GM19035 (cell line): Measurements from ENCODE around the gene RANBP2.

ENCODE experiments used
- ATAC-seq: cut with Tn5 transposase; IDR thresholded peaks from one replicate; pipeline ENCODE4 v1.9.1; 2021; ENCODE audit not compliant: unreplicated experiment

Gene RANBP2

DNA sequence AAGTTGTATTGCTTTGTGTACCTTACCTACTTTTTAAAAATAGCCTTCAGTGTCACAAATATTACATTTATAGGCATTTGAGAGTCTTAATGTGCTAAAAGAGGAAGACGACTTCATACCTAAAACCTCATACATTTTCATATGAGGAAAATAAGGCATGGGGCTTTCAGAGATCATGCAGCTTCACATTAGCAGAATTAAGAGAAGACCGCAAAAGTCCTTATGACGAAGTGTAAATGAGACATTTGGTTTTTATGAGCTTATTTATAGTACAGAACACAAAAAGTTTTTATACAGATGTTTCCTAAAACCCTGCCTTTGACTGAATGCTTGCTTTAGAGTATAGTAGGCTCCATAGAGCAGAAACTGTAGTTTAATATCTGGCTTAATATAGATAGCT, 57.2 kb downstream of the RANBP2 start:
- ATAC-seq: peak; percentile 75

DNA sequence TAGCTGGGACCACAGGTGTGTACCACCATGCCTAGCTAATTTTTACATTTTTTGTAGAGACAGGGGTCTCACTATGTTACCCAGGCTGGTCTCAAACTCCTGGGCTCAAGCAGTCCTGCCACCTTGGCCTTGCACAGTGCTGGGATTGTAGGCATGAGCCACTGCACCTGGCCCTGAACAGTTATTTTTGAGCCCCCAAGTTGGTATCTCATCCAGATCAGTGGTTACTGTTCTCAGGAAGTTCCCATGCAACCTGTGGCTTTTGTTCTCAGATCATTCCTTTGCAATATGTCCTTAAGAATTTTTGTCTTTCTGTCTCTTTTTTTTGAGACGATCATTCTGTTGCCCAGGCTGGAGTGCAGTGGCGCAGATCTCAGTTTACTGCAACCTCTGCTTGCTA, 59.6 kb downstream of the RANBP2 start:
- no peak for ATAC-seq

GRCh38 chr2:108786008-108786353, 66.7 kb downstream of the RANBP2 start:
- ATAC-seq: peak; percentile 1

- ATAC-seq: peak; percentile 94
These were observed 67.3 kb downstream of the RANBP2 start, which contains the start of gene CCDC138 for GRCh38 chr2:108786354-108787215. CCDC138 (plus strand) TSS chr2:108786771; CDS start chr2:108786823, 52 bp downstream.

DNA sequence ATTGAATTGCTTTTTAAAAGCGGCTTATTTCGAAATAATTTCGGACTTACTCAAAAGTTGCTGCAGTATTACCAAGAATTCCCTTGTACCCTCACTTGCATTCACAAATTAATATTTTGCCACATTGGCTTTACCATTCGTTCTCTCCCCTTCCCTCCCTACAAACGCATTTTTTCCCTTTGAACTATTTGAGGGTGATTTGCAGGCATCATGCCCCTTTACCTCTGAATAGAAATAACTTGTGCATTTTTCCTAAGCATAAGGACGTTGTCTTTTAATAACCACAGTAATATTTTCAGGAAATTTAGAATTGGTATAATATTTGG, 67.9 kb downstream of the RANBP2 start:
- ATAC-seq: no peak

- no peak for ATAC-seq
These were observed 83.9 kb downstream of the RANBP2 start for GRCh38 chr2:108803045-108803736.

DNA sequence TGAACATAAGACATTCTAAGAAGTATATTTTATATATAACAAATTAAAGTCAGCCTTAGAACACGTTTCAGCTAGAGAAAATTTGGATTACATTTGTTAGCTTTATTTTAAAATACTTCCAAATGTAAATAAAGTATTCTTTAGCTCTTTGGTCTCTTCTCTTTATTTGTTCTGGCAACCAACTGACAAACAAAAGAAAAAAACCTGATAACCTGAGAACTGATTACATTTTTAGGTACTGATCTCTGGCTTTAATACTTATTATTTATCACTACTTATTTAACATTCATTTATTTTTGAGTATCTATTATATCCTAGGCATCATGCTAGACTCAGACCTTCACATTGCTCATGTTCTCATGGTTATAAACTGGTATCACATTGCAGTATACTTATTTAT, 85.8 kb downstream of the RANBP2 start:
- no peak for ATAC-seq

DNA sequence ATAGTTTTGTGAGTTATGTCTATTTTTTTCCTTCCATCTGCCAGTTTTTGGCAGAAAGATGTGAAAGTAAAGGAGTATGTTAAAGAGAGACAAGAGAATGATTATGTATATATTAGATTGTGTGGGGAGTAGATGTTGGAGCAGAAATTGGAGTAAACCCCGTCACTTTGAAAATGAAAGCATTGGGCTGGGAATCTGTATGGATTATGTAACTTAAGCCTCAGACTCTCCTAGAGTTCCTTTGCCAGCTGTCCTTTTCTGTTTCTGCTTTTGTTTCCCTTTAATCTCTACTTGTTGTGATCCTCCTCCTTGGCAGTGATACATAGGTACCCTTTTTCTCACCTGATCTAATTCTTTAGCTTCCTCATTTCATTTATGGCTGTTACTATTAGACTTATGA, 86.5 kb downstream of the RANBP2 start:
- no peak for ATAC-seq

DNA sequence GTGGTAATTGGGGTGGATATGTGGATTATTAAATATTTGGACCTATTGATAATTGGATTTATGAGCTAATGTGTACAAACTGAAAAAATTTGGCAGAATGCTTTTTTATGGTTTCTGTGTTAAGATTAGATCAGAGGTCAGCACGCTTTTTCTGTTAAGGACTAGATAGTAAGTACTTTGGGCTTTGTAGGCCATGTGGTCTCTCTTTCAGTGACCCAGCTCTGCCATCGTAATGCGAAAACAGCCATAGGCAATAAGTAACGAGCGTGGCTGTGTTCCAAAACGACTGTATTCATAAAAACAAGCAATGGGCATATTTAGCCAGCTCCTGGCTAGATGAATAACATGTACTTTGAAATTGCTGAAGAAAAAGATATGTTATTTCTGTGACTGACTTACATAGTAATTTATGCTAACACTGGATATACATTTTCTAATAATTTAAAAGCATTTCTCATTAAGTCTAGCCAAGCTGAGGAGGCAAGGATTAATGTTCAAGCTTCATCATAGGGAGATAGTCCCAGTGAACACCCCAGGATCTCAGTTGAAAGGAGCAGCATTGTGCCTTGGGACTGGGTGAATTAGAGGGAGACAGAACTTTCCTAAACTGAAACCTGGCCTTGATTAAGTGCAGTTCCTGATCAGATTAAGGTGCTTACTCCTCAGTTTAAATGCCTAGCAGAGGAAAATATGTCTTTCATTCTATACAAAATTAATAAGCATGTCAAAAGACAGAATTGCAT, 87.3 kb downstream of the RANBP2 start:
- no peak for ATAC-seq

- ATAC-seq: no peak
These were observed 90.7 kb downstream of the RANBP2 start for GRCh38 chr2:108809936-108810335.

DNA sequence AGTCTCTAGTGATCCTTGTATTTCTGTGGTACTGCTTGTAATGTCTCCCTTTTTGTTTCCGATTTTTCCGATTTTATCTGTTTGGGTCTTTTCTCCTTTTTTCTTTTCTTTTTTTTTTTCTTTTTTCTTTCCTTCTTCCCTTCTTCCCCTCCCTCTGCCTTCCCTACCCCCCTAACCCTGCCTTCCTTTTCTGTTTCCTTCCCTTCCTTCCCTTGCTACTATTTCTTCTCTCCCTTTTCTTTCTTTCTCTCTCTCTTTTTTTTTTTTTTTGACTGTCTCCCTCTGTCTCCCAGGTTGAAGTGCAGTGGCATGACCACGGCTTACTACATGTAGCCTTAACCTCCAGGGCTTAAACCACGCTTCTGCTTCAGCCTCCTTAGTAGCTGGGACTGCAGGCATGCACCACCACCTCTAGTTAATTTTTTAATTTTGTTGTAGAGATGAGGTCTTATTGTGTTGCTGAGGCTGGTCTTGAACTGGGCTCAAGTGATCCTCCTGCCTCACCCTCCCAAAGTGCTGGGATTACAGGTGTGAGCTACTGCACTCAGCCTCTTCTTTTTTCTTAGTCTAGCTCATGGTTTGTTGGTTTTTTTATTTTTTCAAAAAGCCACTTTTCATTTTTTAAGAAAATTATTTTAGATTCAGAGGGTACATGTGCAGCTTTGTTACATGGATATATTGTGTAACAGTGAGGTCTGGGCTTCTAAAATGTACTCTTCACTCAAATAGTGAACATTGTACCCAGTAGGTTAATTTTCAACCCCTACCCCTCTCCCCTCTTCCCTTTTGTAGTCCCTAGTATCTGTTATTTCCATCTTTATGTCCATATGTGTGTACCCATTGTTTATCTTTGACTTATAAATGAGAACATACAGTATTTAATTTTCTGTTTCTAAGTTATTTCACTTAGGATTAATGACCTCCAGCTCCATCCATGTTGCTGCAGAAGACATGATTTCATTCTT, 92.0 kb downstream of the RANBP2 start:
- ATAC-seq: no peak

DNA sequence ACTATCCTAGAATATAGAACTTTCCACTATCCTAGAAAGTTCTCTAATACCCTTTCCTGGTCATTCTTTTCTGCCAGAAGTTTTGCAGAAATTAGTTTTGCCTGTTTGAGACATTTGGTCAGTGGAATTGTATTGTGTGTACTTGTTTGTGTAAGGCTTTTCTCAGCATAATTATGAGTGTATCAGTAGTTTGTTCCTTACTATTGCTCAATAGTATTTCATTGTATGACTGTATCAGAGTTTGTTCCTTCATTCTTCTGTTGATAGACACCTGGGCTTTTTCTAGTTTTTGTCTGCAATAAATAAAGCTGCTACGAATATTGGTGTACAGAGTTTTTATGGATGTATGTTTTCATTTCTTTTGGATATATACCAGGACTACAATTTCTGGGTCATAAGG, 94.5 kb downstream of the RANBP2 start:
- no peak for ATAC-seq

GRCh38 chr2:108820482-108820881, 101.2 kb downstream of the RANBP2 start:
- no peak for ATAC-seq

GRCh38 chr2:108823286-108823685, 104.0 kb downstream of the RANBP2 start:
- ATAC-seq: no peak

GRCh38 chr2:108824316-108825070, 105.2 kb downstream of the RANBP2 start:
- no peak for ATAC-seq

DNA sequence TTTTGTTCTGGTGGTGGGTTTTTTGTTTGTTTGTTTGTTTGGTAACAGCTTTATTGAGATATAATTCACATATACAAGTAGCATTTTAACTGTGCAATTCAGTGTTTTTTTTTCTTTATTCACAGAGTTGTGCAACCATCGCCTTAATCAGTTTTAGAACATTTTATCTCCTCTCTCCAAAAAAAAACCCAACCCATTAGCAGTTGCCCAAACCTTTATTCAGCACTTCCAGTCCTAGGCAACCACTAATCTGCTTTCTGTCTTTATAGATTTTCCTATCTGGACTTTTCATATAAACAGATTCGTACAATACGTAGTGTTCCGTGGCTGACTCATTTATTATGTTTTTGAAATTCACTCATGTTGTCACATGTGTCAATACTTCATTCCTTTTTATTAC, 106.0 kb downstream of the RANBP2 start:
- ATAC-seq: no peak

DNA sequence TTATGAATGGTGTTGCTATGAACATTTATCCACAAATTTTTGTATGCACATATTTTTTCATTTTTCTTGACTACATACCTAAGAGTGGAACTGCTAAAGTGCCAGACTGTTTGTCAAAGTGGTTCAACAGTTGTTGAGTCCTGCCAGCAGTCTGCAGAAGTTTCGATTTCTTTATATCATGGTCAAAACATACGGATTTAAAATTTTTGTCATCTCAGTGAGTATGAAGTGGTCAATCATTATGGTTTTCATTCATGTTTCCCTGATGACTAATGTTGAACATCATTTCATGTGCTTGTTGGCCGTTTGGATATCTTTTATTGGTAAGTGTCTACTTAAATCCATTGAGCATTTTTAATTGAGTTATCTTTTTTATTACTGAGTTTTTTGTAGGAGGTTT, 106.5 kb downstream of the RANBP2 start:
- ATAC-seq: no peak

DNA sequence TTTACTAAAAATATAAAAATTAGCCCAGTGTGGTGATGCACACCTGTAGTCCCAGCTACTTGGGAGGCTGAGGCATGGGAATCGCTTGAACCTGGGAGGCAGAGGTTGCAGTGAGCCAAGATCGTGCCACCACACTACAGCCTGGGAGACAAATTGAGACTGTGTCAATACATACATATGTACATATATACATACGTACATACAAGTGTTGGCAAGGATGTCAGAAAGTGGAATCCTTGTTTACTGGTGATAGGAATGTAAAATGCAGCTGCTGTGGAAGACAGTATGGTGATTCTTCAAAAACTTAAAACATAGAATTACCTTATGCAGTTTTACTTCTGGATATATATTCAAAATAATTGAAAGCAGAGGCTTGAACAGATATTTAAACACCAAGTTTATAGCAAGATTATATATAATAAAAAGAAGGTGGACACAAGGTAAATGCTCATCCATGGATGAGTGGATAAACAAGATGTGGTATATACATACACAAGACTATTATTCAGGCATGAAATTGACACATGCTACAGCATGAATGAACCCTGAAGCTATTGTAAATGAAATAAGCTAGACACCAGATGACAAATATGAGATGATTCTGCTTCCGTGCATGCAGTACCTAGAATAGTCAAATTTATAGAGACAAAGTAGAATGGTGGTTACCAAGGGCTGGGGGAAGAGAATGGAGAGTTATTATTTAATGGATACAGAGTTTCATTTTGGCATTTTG, 110.5 kb downstream of the RANBP2 start:
- ATAC-seq: no peak

GRCh38 chr2:108833219-108833618, 113.9 kb downstream of the RANBP2 start:
- ATAC-seq: no peak
